HepG2 (cell line): ENCODE measurements around the gene UBAC1.

ENCODE experiments used
- ATF1 ChIP-seq: IDR thresholded peaks from 2 replicates; pipeline ENCODE4 v1.6.1; 2016; ENCODE audit warnings: mild to moderate bottlenecking, control low read depth
- BCL6 ChIP-seq: IDR thresholded peaks from 2 replicates; pipeline ENCODE4 v1.6.1; 2016; ENCODE audit warnings: missing genetic modification reagents, missing compliant biosample characterization
- CREB1 ChIP-seq, 2 experiments: fragments of 450-650 bp in 1 of 2; IDR thresholded peaks; 2 replicates each; pipeline ENCODE4 v1.6.1; 2016 to 2017; ENCODE audit warnings: control low read depth in 1 of 2, mild to moderate bottlenecking in 1 of 2, missing compliant biosample characterization in 1 of 2, missing genetic modification characterization in 1 of 2
- SIX1 ChIP-seq: sonication (generic); formaldehyde crosslinking; IDR thresholded peaks from 2 replicates; pipeline ENCODE4 v1.4.0; 2020; ENCODE audit warnings: missing genetic modification reagents, borderline replicate concordance
- SOX6 ChIP-seq, 2 experiments: fragments of 450-650 bp in 1 of 2; sonication (generic) in 1 of 2; formaldehyde crosslinking in 1 of 2; IDR thresholded peaks; 2 replicates each; pipeline versions ENCODE4 v1.4.0 to v1.6.1; 2017 to 2020; ENCODE audit warnings: antibody characterized with exemption in 1 of 2, mild to moderate bottlenecking in 1 of 2, missing genetic modification reagents in 1 of 2
- SPEN ChIP-seq: sonication (generic); formaldehyde crosslinking; IDR thresholded peaks from 2 replicates; pipeline ENCODE4 v1.5.1; 2020; ENCODE audit warnings: low read depth, mild to moderate bottlenecking, missing genetic modification reagents
- ZBTB21 ChIP-seq: sonication (generic); formaldehyde crosslinking; IDR thresholded peaks from 2 replicates; pipeline ENCODE4 v1.4.0; 2020; ENCODE audit warnings: missing genetic modification reagents
- ZFX ChIP-seq: sonication (generic); formaldehyde crosslinking; IDR thresholded peaks from 2 replicates; pipeline ENCODE4 v1.4.0; 2020; ENCODE audit warnings: mild to moderate bottlenecking, low read depth, missing genetic modification reagents, moderate library complexity
- TF ChIP-seq, protein P1 (sequence below): sonication (generic); formaldehyde crosslinking; IDR thresholded peaks from 2 replicates; pipeline ENCODE4 v1.8.0; 2022; ENCODE audit warnings: missing genetic modification reagents, mild to moderate bottlenecking, moderate library complexity, borderline replicate concordance
- TF ChIP-seq, protein P2 (sequence below): sonication (generic); formaldehyde crosslinking; IDR thresholded peaks from 2 replicates; pipeline ENCODE4 v1.4.0; 2020; ENCODE audit warnings: missing genetic modification reagents, borderline replicate concordance
- TF ChIP-seq, protein P3 (sequence below): sonication (generic); formaldehyde crosslinking; IDR thresholded peaks from 2 replicates; pipeline ENCODE4 v1.5.0; 2020; ENCODE audit warnings: mild to moderate bottlenecking, missing genetic modification reagents, moderate library complexity
- TF ChIP-seq, protein P4 (sequence below): sonication (generic); formaldehyde crosslinking; IDR thresholded peaks from 2 replicates; pipeline ENCODE4 v1.9.0; 2021; ENCODE audit warnings: missing genetic modification reagents, borderline replicate concordance
- TF ChIP-seq, protein P5 (sequence below): sonication (generic); formaldehyde crosslinking; IDR thresholded peaks from 2 replicates; pipeline ENCODE4 v1.8.0; 2022; ENCODE audit warnings: mild to moderate bottlenecking, missing genetic modification reagents

DNA sequence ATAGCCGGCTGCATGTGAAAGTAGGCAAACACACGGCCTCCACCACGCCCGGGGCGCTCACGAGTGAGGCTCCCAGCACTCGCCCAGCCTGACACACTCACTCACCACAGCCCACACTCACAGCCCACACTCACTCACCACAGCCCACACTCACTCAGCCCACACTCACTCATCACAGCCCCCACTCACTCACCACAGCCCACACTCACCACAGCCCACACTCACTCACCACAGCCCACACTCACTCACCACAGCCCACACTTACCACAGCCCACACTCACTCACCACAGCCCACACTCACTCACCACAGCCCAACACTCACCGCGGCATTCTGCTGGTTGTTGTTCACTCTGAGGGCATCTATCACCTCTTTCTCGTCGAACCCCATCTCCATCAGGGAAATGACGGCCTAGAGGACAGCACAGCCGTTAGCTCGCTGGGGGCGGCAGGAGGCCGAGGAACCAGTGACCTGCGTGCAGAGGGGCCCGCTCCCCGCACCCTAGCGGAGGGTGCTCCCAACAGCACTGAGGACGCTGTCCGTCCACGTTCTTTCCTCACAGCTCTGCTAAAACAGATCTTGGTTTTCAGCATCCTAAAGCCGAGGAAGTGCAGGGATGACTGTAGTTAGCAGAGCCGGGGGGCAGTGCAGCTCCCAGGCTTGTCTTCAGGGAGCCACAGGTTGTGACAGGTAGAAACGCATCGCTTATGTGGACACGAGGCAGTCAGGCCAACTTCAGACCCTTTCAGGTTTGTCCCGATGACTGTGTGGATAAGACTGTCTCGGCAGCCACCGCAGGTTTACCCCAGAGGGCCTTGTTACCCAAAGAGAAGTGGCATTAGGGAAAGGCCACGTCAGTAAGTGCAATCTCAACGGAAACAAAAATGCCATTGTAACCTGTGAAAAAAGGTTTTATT is 21.6 kb downstream of the UBAC1 start:
- TF ChIP-seq ZBTB21 (CRISPR knock-in tag) (no peak), CREB1 (IDR thresholded peaks at IDR 0.05) (no peak), CREB1 (CRISPR knock-in tag; IDR thresholded peaks at IDR 0.05) (no peak), SIX1 (no peak), SPEN (CRISPR knock-in tag) (no peak), BCL6 (no peak), ZFX (CRISPR knock-in tag) (no peak), SOX6 (IDR thresholded peaks at IDR 0.05) (no peak), SOX6 (CRISPR knock-in tag; IDR thresholded peaks at IDR 0.05) (no peak), ATF1 (CRISPR knock-in tag) (no peak)
- TF ChIP-seq, protein P1, sequence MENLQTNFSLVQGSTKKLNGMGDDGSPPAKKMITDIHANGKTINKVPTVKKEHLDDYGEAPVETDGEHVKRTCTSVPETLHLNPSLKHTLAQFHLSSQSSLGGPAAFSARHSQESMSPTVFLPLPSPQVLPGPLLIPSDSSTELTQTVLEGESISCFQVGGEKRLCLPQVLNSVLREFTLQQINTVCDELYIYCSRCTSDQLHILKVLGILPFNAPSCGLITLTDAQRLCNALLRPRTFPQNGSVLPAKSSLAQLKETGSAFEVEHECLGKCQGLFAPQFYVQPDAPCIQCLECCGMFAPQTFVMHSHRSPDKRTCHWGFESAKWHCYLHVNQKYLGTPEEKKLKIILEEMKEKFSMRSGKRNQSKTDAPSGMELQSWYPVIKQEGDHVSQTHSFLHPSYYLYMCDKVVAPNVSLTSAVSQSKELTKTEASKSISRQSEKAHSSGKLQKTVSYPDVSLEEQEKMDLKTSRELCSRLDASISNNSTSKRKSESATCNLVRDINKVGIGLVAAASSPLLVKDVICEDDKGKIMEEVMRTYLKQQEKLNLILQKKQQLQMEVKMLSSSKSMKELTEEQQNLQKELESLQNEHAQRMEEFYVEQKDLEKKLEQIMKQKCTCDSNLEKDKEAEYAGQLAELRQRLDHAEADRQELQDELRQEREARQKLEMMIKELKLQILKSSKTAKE (CRISPR knock-in tag): no peak
- TF ChIP-seq, protein P2, sequence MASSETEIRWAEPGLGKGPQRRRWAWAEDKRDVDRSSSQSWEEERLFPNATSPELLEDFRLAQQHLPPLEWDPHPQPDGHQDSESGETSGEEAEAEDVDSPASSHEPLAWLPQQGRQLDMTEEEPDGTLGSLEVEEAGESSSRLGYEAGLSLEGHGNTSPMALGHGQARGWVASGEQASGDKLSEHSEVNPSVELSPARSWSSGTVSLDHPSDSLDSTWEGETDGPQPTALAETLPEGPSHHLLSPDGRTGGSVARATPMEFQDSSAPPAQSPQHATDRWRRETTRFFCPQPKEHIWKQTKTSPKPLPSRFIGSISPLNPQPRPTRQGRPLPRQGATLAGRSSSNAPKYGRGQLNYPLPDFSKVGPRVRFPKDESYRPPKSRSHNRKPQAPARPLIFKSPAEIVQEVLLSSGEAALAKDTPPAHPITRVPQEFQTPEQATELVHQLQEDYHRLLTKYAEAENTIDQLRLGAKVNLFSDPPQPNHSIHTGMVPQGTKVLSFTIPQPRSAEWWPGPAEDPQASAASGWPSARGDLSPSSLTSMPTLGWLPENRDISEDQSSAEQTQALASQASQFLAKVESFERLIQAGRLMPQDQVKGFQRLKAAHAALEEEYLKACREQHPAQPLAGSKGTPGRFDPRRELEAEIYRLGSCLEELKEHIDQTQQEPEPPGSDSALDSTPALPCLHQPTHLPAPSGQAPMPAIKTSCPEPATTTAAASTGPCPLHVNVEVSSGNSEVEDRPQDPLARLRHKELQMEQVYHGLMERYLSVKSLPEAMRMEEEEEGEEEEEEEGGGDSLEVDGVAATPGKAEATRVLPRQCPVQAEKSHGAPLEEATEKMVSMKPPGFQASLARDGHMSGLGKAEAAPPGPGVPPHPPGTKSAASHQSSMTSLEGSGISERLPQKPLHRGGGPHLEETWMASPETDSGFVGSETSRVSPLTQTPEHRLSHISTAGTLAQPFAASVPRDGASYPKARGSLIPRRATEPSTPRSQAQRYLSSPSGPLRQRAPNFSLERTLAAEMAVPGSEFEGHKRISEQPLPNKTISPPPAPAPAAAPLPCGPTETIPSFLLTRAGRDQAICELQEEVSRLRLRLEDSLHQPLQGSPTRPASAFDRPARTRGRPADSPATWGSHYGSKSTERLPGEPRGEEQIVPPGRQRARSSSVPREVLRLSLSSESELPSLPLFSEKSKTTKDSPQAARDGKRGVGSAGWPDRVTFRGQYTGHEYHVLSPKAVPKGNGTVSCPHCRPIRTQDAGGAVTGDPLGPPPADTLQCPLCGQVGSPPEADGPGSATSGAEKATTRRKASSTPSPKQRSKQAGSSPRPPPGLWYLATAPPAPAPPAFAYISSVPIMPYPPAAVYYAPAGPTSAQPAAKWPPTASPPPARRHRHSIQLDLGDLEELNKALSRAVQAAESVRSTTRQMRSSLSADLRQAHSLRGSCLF: no peak
- TF ChIP-seq, protein P3, sequence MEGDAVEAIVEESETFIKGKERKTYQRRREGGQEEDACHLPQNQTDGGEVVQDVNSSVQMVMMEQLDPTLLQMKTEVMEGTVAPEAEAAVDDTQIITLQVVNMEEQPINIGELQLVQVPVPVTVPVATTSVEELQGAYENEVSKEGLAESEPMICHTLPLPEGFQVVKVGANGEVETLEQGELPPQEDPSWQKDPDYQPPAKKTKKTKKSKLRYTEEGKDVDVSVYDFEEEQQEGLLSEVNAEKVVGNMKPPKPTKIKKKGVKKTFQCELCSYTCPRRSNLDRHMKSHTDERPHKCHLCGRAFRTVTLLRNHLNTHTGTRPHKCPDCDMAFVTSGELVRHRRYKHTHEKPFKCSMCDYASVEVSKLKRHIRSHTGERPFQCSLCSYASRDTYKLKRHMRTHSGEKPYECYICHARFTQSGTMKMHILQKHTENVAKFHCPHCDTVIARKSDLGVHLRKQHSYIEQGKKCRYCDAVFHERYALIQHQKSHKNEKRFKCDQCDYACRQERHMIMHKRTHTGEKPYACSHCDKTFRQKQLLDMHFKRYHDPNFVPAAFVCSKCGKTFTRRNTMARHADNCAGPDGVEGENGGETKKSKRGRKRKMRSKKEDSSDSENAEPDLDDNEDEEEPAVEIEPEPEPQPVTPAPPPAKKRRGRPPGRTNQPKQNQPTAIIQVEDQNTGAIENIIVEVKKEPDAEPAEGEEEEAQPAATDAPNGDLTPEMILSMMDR (CRISPR knock-in tag): no peak
- TF ChIP-seq, protein P4, sequence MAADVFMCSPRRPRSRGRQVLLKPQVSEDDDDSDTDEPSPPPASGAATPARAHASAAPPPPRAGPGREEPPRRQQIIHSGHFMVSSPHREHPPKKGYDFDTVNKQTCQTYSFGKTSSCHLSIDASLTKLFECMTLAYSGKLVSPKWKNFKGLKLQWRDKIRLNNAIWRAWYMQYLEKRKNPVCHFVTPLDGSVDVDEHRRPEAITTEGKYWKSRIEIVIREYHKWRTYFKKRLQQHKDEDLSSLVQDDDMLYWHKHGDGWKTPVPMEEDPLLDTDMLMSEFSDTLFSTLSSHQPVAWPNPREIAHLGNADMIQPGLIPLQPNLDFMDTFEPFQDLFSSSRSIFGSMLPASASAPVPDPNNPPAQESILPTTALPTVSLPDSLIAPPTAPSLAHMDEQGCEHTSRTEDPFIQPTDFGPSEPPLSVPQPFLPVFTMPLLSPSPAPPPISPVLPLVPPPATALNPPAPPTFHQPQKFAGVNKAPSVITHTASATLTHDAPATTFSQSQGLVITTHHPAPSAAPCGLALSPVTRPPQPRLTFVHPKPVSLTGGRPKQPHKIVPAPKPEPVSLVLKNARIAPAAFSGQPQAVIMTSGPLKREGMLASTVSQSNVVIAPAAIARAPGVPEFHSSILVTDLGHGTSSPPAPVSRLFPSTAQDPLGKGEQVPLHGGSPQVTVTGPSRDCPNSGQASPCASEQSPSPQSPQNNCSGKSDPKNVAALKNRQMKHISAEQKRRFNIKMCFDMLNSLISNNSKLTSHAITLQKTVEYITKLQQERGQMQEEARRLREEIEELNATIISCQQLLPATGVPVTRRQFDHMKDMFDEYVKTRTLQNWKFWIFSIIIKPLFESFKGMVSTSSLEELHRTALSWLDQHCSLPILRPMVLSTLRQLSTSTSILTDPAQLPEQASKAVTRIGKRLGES (CRISPR knock-in tag): no peak
- TF ChIP-seq, protein P5, sequence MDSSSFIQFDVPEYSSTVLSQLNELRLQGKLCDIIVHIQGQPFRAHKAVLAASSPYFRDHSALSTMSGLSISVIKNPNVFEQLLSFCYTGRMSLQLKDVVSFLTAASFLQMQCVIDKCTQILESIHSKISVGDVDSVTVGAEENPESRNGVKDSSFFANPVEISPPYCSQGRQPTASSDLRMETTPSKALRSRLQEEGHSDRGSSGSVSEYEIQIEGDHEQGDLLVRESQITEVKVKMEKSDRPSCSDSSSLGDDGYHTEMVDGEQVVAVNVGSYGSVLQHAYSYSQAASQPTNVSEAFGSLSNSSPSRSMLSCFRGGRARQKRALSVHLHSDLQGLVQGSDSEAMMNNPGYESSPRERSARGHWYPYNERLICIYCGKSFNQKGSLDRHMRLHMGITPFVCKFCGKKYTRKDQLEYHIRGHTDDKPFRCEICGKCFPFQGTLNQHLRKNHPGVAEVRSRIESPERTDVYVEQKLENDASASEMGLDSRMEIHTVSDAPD (CRISPR knock-in tag): no peak
